Breast epithelium (tissue), 3 donors: Measurements from ENCODE around the gene AOAH.
"Not testable (repeated sequence)": the region's sequence is repeated elsewhere in the genome, so short reads cannot be mapped to it uniquely, and the experiment has no call there.

ENCODE experiments used
- POLR2A ChIP-seq: fragments of 450-650 bp; IDR thresholded peaks from one replicate; pipeline ENCODE4 v1.6.1; 2016; ENCODE audit warnings: antibody characterized with exemption, mild to moderate bottlenecking, moderate library complexity
- POLR2AphosphoS5 ChIP-seq, 3 donors: sonication (generic); formaldehyde crosslinking; IDR thresholded peaks; one replicate each; pipeline ENCODE4 v1.6.1; 2017; ENCODE audit warnings: antibody characterized with exemption in 3 of 3
- TF ChIP-seq, protein P1 (sequence below), 3 donors: fragments of 450-650 bp; IDR thresholded peaks; one replicate each; pipeline ENCODE4 v1.5.1; 2016 to 2017; ENCODE audit warnings: antibody characterized with exemption in 3 of 3, mild to moderate bottlenecking in 3 of 3, moderate library complexity in 3 of 3

DNA sequence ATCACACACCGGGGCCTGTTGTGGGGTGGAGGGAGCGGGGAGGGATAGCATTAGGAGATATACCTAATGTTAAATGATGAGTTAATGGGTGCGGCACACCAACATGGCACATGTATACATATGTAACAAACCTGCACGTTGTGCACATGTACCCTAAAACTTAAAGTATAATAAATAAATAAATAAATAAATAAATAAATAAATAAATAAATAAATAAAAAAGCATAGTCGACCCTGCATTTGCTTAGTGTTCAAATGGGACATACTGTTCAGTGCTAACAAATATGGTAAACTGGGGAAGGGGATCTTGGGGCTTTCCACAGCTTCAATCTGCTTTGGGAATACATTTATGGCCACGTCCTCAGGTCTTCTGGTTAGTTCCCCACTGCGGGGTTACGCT lies 7.5 kb downstream of the AOAH start:
- TF ChIP-seq, protein P1, sequence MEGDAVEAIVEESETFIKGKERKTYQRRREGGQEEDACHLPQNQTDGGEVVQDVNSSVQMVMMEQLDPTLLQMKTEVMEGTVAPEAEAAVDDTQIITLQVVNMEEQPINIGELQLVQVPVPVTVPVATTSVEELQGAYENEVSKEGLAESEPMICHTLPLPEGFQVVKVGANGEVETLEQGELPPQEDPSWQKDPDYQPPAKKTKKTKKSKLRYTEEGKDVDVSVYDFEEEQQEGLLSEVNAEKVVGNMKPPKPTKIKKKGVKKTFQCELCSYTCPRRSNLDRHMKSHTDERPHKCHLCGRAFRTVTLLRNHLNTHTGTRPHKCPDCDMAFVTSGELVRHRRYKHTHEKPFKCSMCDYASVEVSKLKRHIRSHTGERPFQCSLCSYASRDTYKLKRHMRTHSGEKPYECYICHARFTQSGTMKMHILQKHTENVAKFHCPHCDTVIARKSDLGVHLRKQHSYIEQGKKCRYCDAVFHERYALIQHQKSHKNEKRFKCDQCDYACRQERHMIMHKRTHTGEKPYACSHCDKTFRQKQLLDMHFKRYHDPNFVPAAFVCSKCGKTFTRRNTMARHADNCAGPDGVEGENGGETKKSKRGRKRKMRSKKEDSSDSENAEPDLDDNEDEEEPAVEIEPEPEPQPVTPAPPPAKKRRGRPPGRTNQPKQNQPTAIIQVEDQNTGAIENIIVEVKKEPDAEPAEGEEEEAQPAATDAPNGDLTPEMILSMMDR (IDR thresholded peaks at IDR 0.05), result not testable (repeated sequence)
- TF ChIP-seq POLR2AphosphoS5 (IDR thresholded peaks at IDR 0.05); POLR2A: not testable (repeated sequence)
